DOHH2 (cell line): Measurements from ENCODE around the gene WWTR1.

ENCODE experiments used
- H3F3A ChIP-seq: fragments of 200-600 bp; sonication (generic), shearing (Covaris generic); 2 replicates; pipeline ENCODE4 v1.6.0; 2016; ENCODE audit warnings: antibody characterized with exemption, mild to moderate bottlenecking; ENCODE audit not compliant: control insufficient read depth, insufficient read depth
- H3K27ac ChIP-seq: fragments of 200-600 bp; sonication (generic); 2 replicates; pipeline ENCODE4 v1.5.1; 2014; ENCODE audit warnings: low read depth, mild to moderate bottlenecking, low read length, moderate library complexity
- H3K27me3 ChIP-seq: fragments of 200-600 bp; sonication (generic); 2 replicates; pipeline ENCODE4 v1.6.1; 2014; ENCODE audit warnings: mild to moderate bottlenecking, low read length, mixed read lengths; ENCODE audit not compliant: control insufficient read depth
- H3K36me3 ChIP-seq: fragments of 200-600 bp; sonication (generic); 2 replicates; pipeline ENCODE4 v1.6.1; 2014; ENCODE audit warnings: mild to moderate bottlenecking, low read length, moderate library complexity, mixed read lengths; ENCODE audit not compliant: control insufficient read depth
- H3K4me1 ChIP-seq: fragments of 200-600 bp; sonication (generic); 2 replicates; pipeline ENCODE4 v1.6.1; 2014; ENCODE audit warnings: mild to moderate bottlenecking, low read length, mixed read lengths; ENCODE audit not compliant: control insufficient read depth
- H3K4me2 ChIP-seq: fragments of 200-600 bp; sonication (generic); 2 replicates; pipeline ENCODE4 v1.6.0; 2014; ENCODE audit warnings: mild to moderate bottlenecking, low read length, moderate library complexity
- H3K4me3 ChIP-seq: fragments of 200-600 bp; sonication (generic); 2 replicates; pipeline ENCODE4 v1.5.1; 2014; ENCODE audit warnings: mild to moderate bottlenecking, low read length, mixed read lengths
- H3K79me2 ChIP-seq: fragments of 200-600 bp; sonication (generic); 2 replicates; pipeline ENCODE4 v1.6.1; 2014; ENCODE audit warnings: mild to moderate bottlenecking, low read length, mixed read lengths; ENCODE audit not compliant: control insufficient read depth
- H3K9me2 ChIP-seq: fragments of 200-600 bp; sonication (generic); replicated peaks from 2 replicates; pipeline ENCODE4 v1.6.1; 2014; ENCODE audit warnings: mild to moderate bottlenecking, low read length, mixed read lengths; ENCODE audit not compliant: control insufficient read depth
- H3K9me3 ChIP-seq: fragments of 200-600 bp; sonication (generic); 2 replicates; pipeline ENCODE4 v1.6.1; 2014; ENCODE audit warnings: antibody characterized with exemption, low read length, mixed read lengths; ENCODE audit not compliant: control insufficient read depth, insufficient read depth
- H4K20me1 ChIP-seq: fragments of 200-600 bp; sonication (generic); 2 replicates; pipeline ENCODE4 v1.6.0; 2014; ENCODE audit warnings: low read depth, mild to moderate bottlenecking, antibody characterized with exemption, low read length, moderate library complexity; ENCODE audit not compliant: control insufficient read depth, insufficient read depth
- EZH2phosphoT487 ChIP-seq: fragments of 200-600 bp; sonication (generic); IDR thresholded peaks from 2 replicates; pipeline ENCODE4 v1.6.1; 2017; ENCODE audit warnings: borderline replicate concordance, mild to moderate bottlenecking, antibody characterized with exemption, low read length, moderate library complexity, mixed read lengths
- TF ChIP-seq, protein P1 (sequence below): fragments of 200-600 bp; sonication (generic); IDR thresholded peaks from one replicate; pipeline ENCODE4 v1.5.1; 2014; ENCODE audit warnings: antibody characterized with exemption, mild to moderate bottlenecking, low read depth, low read length; ENCODE audit not compliant: poor library complexity, severe bottlenecking

WWTR1 gene

DNA sequence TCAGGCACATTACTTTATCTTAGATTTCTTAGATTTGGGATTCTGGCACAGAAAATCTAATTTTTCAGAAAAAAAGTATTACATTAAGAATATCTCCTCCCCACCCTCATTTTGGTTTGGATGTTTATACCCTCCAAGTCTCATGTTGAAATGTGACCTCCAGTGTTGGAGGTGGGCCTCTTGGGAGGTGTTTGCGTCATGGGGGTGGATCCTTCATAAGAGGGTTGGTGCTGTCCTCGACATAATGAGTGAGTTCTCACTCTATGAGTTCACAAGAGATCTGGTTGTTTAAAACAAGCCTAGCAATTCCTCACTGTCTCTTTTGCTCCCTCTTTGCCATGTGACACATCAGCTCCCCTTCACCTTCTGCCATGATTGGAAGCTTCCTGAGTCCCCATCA lies 45.6 kb upstream of the WWTR1 start:
- Histone ChIP-seq H3K9me3 (peaks cover 6% of the 10 kb centered on the region; the same call in 1 of the 2 replicates), H3K27me3 (peaks cover 3% of the 10 kb centered on the region; the same call in 1 of the 2 replicates), H3K4me2 (no peak overlapping the region), H3K4me3 (no peak overlapping the region), H4K20me1 (0 out of 2 replicates have a peak, but pooled peaks cover 2% of the 10 kb centered on the region), H3F3A (no peaks in the 10 kb centered on the region), H3K79me2 (no peaks in the 10 kb centered on the region), H3K9me2 (no peaks in the 10 kb centered on the region), H3K4me1 (no peaks in the 10 kb centered on the region), H3K36me3 (no peaks in the 10 kb centered on the region), H3K27ac (no peak overlapping the region)
- no peak for TF ChIP-seq EZH2phosphoT487
- TF ChIP-seq, protein P1, sequence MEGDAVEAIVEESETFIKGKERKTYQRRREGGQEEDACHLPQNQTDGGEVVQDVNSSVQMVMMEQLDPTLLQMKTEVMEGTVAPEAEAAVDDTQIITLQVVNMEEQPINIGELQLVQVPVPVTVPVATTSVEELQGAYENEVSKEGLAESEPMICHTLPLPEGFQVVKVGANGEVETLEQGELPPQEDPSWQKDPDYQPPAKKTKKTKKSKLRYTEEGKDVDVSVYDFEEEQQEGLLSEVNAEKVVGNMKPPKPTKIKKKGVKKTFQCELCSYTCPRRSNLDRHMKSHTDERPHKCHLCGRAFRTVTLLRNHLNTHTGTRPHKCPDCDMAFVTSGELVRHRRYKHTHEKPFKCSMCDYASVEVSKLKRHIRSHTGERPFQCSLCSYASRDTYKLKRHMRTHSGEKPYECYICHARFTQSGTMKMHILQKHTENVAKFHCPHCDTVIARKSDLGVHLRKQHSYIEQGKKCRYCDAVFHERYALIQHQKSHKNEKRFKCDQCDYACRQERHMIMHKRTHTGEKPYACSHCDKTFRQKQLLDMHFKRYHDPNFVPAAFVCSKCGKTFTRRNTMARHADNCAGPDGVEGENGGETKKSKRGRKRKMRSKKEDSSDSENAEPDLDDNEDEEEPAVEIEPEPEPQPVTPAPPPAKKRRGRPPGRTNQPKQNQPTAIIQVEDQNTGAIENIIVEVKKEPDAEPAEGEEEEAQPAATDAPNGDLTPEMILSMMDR: no peak

DNA sequence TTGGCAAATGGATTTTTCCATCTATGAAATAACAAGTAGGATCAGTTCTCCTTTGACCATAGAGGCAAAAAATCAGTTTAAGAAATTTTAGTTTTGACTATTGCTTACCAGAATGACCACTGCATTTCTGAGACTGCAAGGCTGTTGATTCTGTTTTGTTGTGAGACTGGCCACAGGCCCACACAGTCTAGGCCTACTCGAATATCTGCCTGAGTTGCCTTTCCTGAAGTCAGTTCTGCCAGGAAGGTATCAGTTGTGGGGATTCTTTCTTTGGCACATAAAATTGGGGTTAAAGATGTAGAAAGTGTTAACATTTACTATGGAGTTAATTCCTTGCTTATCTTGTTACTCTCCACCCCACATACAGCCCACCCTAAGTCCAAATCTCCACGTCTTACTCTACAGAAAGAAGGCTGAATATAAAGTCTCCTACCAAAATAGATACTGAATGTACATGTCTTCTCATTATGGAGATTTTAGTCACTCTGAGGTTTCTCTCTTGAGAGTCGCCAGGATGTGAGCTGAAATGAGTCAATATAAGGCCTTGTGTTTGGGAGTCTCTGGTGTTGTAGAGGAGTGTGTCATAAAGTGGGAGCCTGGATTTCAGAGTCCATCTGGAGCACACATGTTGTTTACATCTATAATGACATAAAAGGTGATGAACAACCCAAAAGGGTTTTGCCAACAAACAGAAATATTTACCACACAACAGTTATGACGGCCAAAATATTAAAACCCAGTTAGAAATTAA lies 45.0 kb upstream of the WWTR1 start:
- 0 out of 2 replicates have a peak, but pooled peaks cover 2% of the 10 kb centered on the region for H4K20me1 ChIP-seq
- TF ChIP-seq, protein P1: no peak
- no peak for TF ChIP-seq EZH2phosphoT487
- H3K4me3 ChIP-seq: no peak overlapping the region
- no peak overlapping the region for H3K4me2 ChIP-seq
- H3K4me1 ChIP-seq: no peaks in the 10 kb centered on the region
- H3K79me2 ChIP-seq: no peaks in the 10 kb centered on the region
- peaks cover 12% of the 10 kb centered on the region; the same call in 1 of the 2 replicates for H3K9me3 ChIP-seq
- no peaks in the 10 kb centered on the region for H3F3A ChIP-seq
- H3K27ac ChIP-seq: no peak overlapping the region
- no peaks in the 10 kb centered on the region for H3K36me3 ChIP-seq
- H3K27me3 ChIP-seq: peaks cover 3% of the 10 kb centered on the region; the same call in 1 of the 2 replicates
- no peaks in the 10 kb centered on the region for H3K9me2 ChIP-seq

DNA sequence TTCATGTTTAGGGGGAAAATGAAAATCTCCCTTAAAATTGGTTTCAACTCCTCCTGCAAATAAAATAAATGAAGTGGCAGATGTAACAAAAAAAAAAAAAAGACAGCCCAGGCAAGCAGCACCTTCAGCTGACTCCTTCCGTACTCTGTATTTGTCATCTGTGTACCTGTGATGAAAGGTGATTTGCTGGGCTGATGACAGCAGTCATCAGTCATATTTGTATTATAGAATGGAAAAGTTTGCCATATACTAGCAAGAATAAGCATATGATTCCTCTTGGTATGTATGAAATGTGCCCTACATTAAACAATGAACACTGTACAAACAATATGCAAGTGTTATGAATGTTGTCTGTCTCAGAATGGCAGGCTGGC lies 44.1 kb upstream of the WWTR1 start:
- no peaks in the 10 kb centered on the region for H3K36me3 ChIP-seq
- H3K4me3 ChIP-seq: no peak overlapping the region
- peaks cover 13% of the 10 kb centered on the region; the same call in 1 of the 2 replicates for H3K9me3 ChIP-seq
- no peak for TF ChIP-seq EZH2phosphoT487
- TF ChIP-seq, protein P1: no peak
- no peaks in the 10 kb centered on the region for H3K79me2 ChIP-seq
- no peaks in the 10 kb centered on the region for H3K4me1 ChIP-seq
- H3K27me3 ChIP-seq: peaks cover 3% of the 10 kb centered on the region; the same call in 1 of the 2 replicates
- H3K9me2 ChIP-seq: no peaks in the 10 kb centered on the region
- 0 out of 2 replicates have a peak, but pooled peaks cover 2% of the 10 kb centered on the region for H4K20me1 ChIP-seq
- no peak overlapping the region for H3K27ac ChIP-seq
- H3F3A ChIP-seq: no peaks in the 10 kb centered on the region
- no peak overlapping the region for H3K4me2 ChIP-seq
